HG02642 (cell line): ENCODE results near the gene CMTM5.

Source experiments
- ATAC-seq: cut with Tn5 transposase; IDR thresholded peaks from one replicate; pipeline ENCODE4 v1.9.1; 2021; ENCODE audit warnings: mild to moderate bottlenecking; ENCODE audit not compliant: unreplicated experiment, poor library complexity

CMTM5 gene

DNA sequence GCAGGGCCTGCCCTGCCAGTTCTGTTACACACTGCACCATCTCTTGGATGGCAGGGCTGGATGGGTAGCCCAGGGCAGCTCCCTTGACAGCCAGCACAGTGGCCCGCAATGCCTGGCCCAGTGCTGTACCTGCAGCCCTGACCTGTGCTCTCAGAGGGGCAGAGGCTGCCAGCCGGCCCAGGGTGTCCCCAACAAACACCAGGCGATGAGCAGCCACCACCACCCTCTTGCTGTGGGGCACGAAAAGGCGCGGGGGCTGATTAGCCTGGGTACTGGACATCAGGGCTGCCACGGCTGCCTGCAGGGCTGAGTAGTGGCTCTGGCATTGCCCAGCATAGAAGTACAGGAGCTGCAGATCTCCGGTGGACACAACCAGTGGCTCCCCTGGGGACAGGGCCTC lies 19.6 kb upstream of the CMTM5 start:
- ATAC-seq, result no peak

DNA sequence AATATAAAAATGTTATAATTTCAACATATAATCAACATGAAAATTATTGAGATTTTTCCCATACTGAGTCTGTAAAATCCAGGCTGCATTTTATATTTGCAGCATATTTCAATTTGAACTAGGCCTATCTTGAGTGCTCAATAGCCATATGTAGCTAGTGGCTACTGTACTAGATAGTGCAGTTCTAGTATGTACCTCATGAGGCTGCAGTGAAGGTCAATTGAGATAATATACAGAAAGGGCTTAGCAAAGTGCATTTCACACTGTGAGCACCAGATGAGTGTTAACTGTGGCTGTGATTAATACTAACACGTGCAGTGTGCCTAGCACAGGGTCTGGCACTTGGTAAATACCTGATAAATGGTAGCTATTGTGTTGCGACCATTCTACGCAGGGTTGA lies 18.8 kb upstream of the CMTM5 start:
- no peak for ATAC-seq

DNA sequence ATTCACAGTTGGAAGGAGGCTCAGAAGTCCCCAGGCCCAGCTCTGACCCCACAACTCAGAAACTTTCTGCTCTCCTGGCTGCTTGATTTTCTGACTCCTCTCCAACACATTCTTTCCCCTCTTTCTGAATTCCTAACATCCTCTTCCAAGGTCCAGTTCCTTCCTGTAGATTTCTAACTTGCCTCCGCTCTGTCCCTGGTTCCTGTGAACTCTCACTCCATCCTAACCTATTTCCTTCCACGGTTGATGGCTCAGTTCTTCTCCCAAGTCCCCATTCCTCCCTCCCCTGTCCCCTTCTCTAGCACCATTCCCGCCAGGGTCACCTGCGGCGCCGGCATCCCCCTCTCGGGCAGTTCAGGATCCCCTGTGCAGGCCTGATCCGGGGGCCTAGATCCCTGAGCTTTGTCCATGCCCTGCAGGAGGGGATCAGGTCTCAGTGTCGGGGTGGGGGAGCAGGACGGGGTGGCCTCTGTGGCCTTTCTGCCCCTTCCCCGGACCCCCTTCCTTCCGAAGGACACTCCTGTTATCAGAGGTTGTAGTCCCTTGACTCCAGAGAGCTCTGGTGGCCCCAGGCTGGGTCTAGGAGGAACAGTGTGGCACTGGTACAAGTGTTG lies 18.2 kb upstream of the CMTM5 start:
- no peak for ATAC-seq

DNA sequence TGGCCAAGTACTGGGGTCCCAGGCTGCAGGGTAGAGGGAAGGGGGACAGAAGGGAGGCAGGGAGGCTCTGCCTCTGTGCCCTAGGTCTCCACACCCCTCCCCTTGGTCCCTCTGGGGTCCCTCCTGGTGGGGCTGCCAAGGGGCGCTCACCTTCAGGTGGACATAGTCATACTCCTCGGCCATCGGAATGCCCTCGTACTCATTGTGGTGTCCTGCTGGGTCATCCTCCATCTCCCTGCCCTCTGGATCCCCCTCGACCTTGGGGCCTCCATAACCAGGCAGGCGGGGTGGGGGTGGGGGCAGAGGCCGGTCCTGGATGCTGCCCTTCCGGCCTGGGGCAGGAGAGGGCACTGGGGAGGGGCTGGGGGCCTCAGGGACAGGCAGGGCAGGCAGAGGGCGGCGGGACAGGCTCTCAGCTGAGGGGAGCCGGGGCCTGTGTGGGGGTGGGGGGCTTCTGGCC lies 17.6 kb upstream of the CMTM5 start:
- no peak for ATAC-seq

DNA sequence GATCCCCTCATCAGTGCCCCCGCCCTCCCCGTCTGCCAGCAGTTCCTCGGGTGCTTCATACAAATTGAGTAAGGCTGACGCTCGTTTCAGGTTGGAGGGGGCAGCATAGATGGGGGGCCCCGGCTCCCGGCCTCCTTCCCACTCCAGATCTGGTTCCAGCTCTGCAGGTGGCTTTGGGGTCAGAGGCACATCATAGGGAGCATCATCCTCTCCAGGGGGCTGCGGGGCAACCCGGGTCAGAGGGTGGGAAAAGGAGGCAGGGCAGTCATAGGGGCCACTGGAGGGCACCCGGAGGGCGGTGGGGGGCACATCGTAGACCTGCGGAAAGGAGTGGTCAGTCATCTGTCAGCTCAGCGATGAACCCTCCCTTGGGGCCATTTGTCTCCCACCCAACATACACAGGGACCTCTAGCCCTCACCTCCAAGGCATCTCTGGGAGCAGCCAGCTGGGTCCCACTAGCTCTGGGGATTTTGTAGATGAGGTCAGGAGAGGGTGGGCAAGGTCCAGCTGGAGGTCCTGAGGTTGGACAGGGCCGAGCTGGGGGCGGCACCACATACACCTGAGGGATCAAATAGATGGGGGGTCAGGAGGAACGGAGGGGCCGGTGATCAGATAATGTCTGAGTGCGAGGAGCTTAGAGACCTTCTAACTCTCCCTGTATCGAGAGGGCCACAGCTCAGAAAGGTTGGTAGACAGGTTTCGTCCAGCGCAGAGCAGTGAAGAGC lies 17.0 kb upstream of the CMTM5 start:
- ATAC-seq, result no peak

DNA sequence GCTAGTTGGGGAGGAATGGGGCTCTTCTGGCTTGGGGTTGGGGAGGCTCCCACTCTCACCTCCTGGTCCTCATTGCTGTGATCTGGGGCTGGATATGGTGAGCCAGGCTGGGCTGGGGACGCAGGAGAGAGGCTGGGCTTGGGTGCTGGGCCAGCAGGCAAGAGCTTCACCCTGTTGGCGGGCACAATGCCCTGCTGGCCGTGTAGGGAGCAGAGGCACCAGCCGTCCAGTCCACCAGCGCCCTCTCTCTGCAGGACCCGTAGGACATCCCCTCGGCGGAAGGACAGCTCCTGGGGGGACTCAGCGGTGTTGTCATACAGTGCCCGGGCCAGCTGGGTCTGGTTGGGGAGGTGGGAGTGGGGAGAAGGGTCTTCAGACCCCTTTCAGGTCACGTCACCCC lies 16.4 kb upstream of the CMTM5 start:
- no peak for ATAC-seq

DNA sequence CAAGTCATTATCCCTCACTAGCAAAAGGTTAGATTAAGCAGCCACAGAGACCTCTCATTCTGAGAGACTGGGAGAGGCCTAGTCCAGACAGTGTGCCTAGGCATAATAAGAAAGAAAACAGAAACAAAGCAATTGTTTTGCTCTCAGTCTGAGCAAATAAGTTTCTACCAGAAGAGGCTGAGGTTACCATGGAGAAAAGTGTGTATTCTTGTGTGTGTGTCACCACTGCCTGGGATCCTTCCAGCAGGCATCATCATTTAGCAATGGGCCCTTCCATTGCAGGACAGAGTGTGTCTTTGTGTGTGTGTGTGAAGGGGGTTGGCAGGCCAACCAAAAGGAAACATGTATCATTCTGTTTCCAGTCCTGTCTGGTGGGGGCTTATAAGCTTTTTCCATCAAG lies 15.5 kb upstream of the CMTM5 start:
- ATAC-seq, result no peak

DNA sequence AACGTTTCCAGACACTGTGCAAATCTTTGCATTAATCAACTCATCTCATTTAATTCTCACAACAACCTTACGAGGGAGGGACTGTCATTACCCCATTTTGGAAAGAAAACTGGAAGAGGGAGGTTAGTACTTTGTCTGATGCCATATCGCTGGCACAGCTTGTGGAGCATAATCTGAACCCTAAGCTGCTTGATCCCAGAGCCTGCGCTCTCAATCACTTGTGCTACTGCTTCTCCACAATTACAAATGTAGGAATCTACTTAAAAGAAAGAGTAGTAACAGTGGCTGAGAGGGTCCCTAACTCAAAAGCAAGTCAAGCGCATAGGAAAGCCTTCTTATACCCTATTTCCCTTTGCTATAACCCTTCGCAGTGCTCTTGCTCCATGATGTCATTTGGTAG lies 15.1 kb upstream of the CMTM5 start:
- no peak for ATAC-seq

DNA sequence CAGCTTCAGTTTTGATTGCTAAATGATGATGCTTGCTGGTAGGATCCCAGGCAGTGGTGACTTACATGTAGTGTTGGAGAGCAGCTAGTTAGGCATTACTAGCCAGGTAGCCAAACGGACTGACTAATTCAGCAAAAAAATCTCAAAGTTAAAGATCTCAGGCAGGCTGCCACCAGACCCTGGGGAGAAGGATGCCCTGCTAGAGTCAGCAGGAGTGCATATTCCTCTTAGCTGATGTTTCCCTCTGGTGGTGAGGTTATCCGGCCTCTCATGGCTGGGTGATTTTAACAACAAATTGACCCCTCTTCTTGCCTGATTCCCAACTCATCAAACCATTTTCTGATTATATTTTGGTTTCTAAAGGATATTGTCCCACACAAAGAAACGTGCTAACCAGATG lies 14.6 kb upstream of the CMTM5 start:
- no peak for ATAC-seq

DNA sequence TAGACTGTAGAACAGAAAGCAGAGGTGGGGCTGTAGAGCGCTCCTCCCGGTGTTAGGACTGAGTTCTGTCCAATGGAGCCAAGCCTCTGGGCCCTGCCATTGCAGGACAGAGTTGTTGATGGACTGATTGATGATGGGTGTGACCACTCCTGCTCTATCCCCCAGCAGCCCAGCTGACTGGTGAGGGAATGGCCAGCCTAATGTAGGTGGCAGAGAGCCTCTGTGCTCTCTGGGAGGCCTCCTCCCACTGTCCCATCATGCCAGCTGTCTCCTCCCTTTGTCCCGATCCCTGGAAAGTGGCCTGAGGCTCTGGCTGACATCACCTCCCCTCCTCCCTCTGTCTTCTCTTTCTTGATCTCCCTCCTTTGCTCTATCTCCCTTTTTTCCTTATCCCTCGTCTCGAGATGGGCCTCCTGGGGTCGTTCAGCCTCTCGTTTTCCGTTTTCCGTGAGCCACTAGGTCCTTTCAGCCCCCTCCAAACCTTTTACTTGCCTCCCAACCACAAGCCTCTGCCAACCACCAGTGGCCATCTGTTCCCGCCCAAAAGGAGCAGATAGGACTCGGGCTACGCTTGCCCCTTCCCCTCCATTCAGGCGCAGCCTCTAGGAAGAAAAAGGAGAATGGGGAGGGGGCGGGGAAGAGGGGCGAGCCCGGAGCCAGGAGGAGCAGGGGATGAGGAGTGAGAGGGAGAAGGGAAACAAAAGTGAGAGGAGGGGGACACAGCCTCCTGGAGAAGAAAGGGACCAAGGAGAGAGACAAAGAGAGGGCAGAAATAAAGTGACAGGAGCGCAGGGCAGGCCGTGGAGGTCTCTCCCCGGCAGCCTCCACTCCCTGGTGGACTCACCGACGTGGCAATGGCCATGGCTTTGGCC lies 12.4 kb upstream of the CMTM5 start:
- no peak for ATAC-seq

DNA sequence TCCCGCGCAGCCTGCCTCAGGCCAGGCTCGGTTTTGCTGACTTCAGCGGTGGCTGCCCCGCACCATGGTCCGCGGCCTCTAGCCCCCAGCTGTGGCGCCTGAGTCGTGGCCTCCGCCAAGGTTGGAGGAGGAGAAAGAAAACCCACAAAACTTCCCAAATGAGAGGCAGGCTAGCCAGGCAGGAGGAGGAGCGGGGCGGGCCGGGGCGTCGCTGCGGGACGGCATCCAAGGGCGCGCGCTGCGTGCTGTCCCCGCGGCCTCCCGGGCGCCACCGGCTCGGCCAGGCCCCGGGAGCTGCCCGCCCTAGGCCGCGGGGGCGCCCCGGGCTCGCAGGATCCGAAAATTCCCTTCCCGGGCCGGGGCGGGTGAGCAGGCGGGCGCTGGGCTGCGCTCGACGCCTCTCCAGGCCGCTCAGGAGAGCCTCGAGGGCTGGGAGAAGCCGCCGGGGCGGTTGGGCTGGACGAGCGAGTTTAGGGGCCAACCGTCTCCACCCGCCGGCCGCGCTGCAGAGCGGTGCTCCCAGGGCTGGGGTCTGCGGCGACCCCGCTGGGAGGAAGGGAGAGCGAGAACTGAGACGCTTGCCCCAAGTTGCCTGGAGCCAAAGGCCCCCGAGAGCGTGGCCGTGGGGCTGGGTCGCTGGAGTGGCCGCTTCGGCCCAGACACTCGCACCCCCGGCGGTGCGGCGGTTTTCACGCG lies 11.7 kb upstream of the CMTM5 start, which contains the start of gene EFS:
Gene EFS, minus strand, starts transcription at position 137 of the 696 bp plus-strand sequence. CDS start 147 bp downstream, outside the sequence.
- no peak for ATAC-seq

DNA sequence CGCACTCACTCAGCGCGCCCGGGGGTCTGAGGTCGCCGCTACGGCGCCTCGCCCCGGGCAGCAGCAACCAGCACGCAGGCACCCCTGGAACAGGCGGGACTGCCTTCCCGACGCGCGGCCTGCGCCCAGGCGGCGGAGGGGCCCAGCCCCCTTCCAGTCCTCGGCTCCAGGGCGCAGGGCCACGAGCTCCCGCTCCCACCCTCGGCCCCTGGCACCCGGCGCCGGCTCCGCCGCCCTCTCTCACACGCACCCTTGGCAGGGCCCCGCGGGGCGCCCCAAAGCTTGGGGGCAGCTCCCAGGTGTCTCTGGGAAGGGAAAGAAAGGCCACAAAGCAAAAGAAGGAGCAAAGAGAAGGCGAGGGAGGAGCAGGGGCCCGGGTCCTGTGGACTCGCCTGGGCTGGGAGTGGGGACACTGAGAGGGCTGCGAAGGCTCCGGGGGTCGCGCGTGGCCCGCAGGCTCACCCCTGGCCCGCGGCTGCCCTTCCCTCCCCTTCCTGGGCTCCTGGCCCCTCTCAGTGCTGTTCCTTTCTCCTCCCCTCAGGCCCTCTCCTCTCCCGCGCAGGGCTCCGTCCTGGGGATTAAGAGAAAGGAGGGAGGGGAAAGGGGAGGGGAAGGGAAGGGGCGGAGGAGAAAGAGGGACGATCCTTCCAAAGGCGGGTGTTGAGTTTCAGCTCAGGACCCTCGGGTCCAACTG lies 11.0 kb upstream of the CMTM5 start:
- no peak for ATAC-seq

DNA sequence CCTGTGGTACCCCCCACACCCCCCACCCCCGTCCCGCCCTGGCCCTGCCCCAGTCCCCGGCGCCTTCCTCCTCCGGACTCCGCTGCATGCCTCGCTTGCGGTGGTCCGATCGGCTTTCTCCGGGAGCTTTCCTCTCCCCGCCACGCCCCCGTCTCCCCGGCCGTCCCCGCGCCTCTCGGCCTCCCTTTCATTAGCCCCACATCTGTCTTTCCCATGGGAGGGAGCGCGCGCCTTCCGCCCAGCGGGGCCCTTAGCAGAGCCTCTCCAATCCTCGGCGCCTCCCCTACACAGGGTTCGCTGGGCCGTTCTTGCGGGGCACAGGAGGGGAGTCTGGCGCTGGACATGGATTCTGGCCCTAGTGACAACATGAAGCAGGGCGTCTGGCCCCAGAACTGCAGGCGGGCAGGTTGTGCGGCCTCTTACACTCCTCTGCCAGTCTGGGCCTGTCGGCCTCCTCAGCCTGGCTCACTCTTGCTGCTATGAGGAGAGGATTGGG lies 10.4 kb upstream of the CMTM5 start:
- no peak for ATAC-seq

DNA sequence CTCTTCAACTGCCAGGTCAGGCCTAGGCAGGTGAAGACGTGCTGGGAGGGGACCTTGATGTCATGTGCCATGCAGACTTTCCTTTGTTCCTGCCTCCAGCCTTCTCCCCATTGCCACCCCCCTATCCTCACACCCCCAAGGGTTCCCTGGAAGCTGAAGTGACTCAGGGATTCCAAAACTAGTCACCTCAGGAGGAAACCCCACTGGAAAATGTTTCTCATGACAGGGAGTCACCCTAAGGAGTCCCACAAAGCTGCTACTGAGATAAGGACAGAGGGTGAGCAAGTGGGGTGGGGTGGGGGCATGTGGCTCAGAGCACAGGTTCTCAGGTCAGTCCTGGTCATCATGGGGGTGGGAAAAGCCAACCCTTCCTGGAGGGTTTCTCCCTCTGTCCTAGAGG lies 6.6 kb upstream of the CMTM5 start:
- no peak for ATAC-seq

DNA sequence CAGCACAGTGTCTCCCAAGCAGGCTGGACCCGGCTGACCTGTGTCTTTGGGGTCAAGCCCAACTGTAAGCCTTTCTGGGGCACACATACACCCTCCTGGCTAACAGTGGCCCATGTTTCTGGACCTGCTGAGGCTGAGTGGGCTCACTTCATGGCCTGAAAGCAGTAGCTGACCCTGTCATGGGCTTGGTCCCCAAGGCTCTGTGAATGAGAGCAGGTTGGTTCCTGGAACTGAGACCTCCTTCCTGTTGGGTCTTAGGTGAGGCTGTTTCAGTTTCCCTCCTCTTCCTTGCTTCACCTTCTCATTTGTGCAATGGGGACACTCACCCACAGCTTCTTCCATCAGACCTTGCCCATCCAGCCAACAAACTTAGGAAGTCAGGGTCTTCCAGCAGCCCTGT lies 5.0 kb upstream of the CMTM5 start:
- ATAC-seq, result no peak

DNA sequence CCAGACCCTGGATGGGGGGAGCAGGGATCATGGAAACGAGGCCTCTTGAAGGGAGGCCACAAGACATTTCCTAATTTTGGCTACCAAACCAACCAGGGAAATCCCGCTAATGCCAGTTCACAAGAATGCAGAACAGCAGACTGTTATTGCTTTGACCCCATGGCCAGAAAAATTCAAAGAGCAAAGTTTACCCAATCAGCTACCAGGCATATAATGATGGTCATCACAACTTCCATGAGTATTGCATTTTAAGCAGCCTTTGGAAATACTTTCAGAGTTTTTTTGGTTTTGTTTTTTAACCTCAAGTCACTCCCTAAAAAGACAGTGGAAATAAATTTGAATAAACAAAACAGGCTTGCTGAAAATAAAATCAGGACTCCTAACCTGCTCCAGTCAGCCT lies 4.3 kb upstream of the CMTM5 start, which contains the start of gene IL25:
Gene IL25, plus strand, starts transcription at position 301 of the 400 bp plus-strand sequence.
- no peak for ATAC-seq

DNA sequence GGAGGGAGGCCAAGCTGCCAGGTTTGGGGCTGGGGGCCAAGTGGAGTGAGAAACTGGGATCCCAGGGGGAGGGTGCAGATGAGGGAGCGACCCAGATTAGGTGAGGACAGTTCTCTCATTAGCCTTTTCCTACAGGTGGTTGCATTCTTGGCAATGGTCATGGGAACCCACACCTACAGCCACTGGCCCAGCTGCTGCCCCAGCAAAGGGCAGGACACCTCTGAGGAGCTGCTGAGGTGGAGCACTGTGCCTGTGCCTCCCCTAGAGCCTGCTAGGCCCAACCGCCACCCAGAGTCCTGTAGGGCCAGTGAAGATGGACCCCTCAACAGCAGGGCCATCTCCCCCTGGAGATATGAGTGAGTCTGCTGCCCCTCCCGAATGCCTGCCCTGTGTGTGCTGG lies 3.8 kb upstream of the CMTM5 start:
- ATAC-seq, result no peak

DNA sequence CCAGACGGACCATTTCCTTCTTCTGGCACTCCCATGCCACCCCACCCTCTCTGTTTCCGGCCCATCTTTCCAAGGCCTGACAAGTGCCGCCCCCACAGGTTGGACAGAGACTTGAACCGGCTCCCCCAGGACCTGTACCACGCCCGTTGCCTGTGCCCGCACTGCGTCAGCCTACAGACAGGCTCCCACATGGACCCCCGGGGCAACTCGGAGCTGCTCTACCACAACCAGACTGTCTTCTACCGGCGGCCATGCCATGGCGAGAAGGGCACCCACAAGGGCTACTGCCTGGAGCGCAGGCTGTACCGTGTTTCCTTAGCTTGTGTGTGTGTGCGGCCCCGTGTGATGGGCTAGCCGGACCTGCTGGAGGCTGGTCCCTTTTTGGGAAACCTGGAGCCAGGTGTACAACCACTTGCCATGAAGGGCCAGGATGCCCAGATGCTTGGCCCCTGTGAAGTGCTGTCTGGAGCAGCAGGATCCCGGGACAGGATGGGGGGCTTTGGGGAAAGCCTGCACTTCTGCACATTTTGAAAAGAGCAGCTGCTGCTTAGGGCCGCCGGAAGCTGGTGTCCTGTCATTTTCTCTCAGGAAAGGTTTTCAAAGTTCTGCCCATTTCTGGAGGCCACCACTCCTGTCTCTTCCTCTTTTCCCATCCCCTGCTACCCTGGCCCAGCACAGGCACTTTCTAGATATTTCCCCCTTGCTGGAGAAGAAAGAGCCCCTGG lies 1.2 kb upstream of the CMTM5 start:
- no peak for ATAC-seq

DNA sequence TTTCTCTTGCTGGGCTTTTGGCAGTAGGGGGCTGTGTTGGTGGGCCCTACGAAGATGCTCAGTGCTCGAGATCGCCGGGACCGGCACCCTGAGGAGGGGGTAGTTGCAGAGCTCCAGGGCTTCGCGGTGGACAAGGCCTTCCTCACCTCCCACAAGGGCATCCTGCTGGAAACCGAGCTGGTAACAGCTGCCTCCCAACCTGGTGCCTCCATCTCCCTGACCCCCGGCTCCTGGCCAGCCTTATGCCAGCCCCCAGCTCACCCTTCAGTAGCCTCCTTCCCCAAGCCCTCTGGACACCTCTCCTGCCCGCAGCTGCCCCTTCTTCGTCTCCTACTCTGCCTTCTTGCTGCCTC lies 328 bp downstream of the CMTM5 start:
- no peak for ATAC-seq
